Measurements from ENCODE around the gene MYO10.
A peak's percentile ranks its signal among the peaks of the same experiment; 100 is the strongest.
"Not testable (repeated sequence)": the region's sequence is repeated elsewhere in the genome, so short reads cannot be mapped to it uniquely, and the experiment has no call there.

MYO10 gene

GRCh38 chr5:16894236-16895057 lies 41.6 kb downstream of the MYO10 start:
- peak; percentile 96 for DNase-seq (ENCODE audit: low read depth)
- no peak overlapping the region for H3K4me3 ChIP-seq (ENCODE audit: low read depth, low read length)

- DNase-seq (ENCODE audit: low read depth): no peak
- no peak overlapping the region for H3K4me3 ChIP-seq (ENCODE audit: low read depth, low read length)
These were observed 45.1 kb downstream of the MYO10 start for GRCh38 chr5:16891033-16891432.

GRCh38 chr5:16889972-16890519 lies 46.0 kb downstream of the MYO10 start:
- DNase-seq (ENCODE audit: low read depth): peak; percentile 82

GRCh38 chr5:16889203-16889971 lies 46.7 kb downstream of the MYO10 start:
- peak; percentile 76 for DNase-seq (ENCODE audit: low read depth)
- no peak overlapping the region for H3K4me3 ChIP-seq (ENCODE audit: low read depth, low read length)

More at GRCh38 chr5:16889972-16890519, 46.0 kb downstream of the MYO10 start:
- no peak overlapping the region for H3K4me3 ChIP-seq (ENCODE audit: low read depth, low read length)

GRCh38 chr5:16888694-16889124 lies 47.4 kb downstream of the MYO10 start:
- no peak overlapping the region for H3K4me3 ChIP-seq (ENCODE audit: low read depth, low read length)
- no peak for DNase-seq (ENCODE audit: low read depth)

- DNase-seq (ENCODE audit: low read depth): no peak
- no peak overlapping the region for H3K4me3 ChIP-seq (ENCODE audit: low read depth, low read length)
These were observed 49.2 kb downstream of the MYO10 start for GRCh38 chr5:16886793-16887345.

GRCh38 chr5:16886366-16886736 lies 49.7 kb downstream of the MYO10 start:
- no peak overlapping the region for H3K4me3 ChIP-seq (ENCODE audit: low read depth, low read length)
- DNase-seq (ENCODE audit: low read depth): peak; percentile 96

- H3K4me3 ChIP-seq (ENCODE audit: low read depth, low read length): no peak overlapping the region
These were observed 50.3 kb downstream of the MYO10 start for GRCh38 chr5:16885635-16886365.

GRCh38 chr5:16884595-16884994 lies 51.5 kb downstream of the MYO10 start:
- DNase-seq (ENCODE audit: low read depth): no peak
- H3K4me3 ChIP-seq (ENCODE audit: low read depth, low read length): no peak overlapping the region

More at GRCh38 chr5:16885635-16886365, 50.3 kb downstream of the MYO10 start:
- no peak for DNase-seq (ENCODE audit: low read depth)

- no peak for DNase-seq (ENCODE audit: low read depth)
- H3K4me3 ChIP-seq (ENCODE audit: low read depth, low read length): no peak overlapping the region
These were observed 52.3 kb downstream of the MYO10 start for GRCh38 chr5:16883806-16884205.

GRCh38 chr5:16883176-16883575 lies 52.9 kb downstream of the MYO10 start:
- DNase-seq (ENCODE audit: low read depth): no peak
- no peak overlapping the region for H3K4me3 ChIP-seq (ENCODE audit: low read depth, low read length)

GRCh38 chr5:16881251-16881650 lies 54.8 kb downstream of the MYO10 start:
- DNase-seq (ENCODE audit: low read depth): no peak
- no peak overlapping the region for H3K4me3 ChIP-seq (ENCODE audit: low read depth, low read length)

GRCh38 chr5:16880547-16880946 lies 55.5 kb downstream of the MYO10 start:
- no peak for DNase-seq (ENCODE audit: low read depth)
- H3K4me3 ChIP-seq (ENCODE audit: low read depth, low read length): no peak overlapping the region

- no peak for DNase-seq (ENCODE audit: low read depth)
- no peak overlapping the region for H3K4me3 ChIP-seq (ENCODE audit: low read depth, low read length)
These were observed 56.4 kb downstream of the MYO10 start for GRCh38 chr5:16879650-16880049.

GRCh38 chr5:16879191-16879590 lies 56.9 kb downstream of the MYO10 start:
- H3K4me3 ChIP-seq (ENCODE audit: low read depth, low read length): no peak overlapping the region
- no peak for DNase-seq (ENCODE audit: low read depth)

GRCh38 chr5:16877267-16877935 lies 58.7 kb downstream of the MYO10 start:
- H3K4me3 ChIP-seq (ENCODE audit: low read depth, low read length): no peak overlapping the region
- DNase-seq (ENCODE audit: low read depth): no peak

GRCh38 chr5:16874424-16874823 lies 61.7 kb downstream of the MYO10 start:
- H3K4me3 ChIP-seq (ENCODE audit: low read depth, low read length); DNase-seq (ENCODE audit: low read depth): not testable (repeated sequence)

GRCh38 chr5:16871746-16872339 lies 64.2 kb downstream of the MYO10 start:
- no peak for DNase-seq (ENCODE audit: low read depth)
- H3K4me3 ChIP-seq (ENCODE audit: low read depth, low read length): no peak overlapping the region

- no peak for DNase-seq (ENCODE audit: low read depth)
- no peak overlapping the region for H3K4me3 ChIP-seq (ENCODE audit: low read depth, low read length)
These were observed 65.2 kb downstream of the MYO10 start for GRCh38 chr5:16870878-16871277.
